Chondrocyte (in vitro differentiated cells): ENCODE results near the gene ZNF571. TPM values are rescaled to one million over a fixed set of nuclear protein-coding genes. Genes with fewer than 3 reads are reported as not detected.

ENCODE experiments used
- DNase-seq: peaks from one replicate; pipeline ENCODE4 v3.0.0; 2021; ENCODE audit warnings: mixed read lengths, low spot score
- H3K27ac Mint-ChIP-seq: one replicate; pipeline ENCODE4 v1.8.0; 2021; ENCODE audit warnings: mild to moderate bottlenecking, moderate library complexity, mixed read lengths; ENCODE audit not compliant: unreplicated experiment
- H3K27me3 Mint-ChIP-seq: 2 replicates; pipeline ENCODE4 v1.8.0; 2021; ENCODE audit warnings: low read depth, mixed read lengths
- H3K36me3 Mint-ChIP-seq: 2 replicates; pipeline ENCODE4 v1.8.0; 2021; ENCODE audit warnings: low read depth, mixed read lengths
- H3K4me1 Mint-ChIP-seq: 2 replicates; pipeline ENCODE4 v1.8.0; 2021; ENCODE audit warnings: low read depth, mild to moderate bottlenecking, mixed read lengths
- H3K4me3 Mint-ChIP-seq: one replicate; pipeline ENCODE4 v1.8.0; 2021; ENCODE audit warnings: mild to moderate bottlenecking, moderate library complexity, mixed read lengths; ENCODE audit not compliant: unreplicated experiment
- H3K9me3 Mint-ChIP-seq: 2 replicates; pipeline ENCODE4 v1.8.0; 2021; ENCODE audit warnings: low read depth, mixed read lengths
- total RNA-seq: library from RNA; stranded (reverse); gene quantifications from 3 replicates; pipeline ENCODE4 v1.2.1, GENCODE V29; 2021
- TF ChIP-seq, protein P1 (sequence below): fragments of 200-600 bp; sonication (generic); IDR thresholded peaks from 2 replicates; pipeline ENCODE4 v1.5.0; 2021; ENCODE audit warnings: antibody characterized with exemption, mild to moderate bottlenecking, moderate library complexity

ZNF571 gene
- total RNA-seq, 1 donor from 2014 or later = 4.9 TPM

DNA sequence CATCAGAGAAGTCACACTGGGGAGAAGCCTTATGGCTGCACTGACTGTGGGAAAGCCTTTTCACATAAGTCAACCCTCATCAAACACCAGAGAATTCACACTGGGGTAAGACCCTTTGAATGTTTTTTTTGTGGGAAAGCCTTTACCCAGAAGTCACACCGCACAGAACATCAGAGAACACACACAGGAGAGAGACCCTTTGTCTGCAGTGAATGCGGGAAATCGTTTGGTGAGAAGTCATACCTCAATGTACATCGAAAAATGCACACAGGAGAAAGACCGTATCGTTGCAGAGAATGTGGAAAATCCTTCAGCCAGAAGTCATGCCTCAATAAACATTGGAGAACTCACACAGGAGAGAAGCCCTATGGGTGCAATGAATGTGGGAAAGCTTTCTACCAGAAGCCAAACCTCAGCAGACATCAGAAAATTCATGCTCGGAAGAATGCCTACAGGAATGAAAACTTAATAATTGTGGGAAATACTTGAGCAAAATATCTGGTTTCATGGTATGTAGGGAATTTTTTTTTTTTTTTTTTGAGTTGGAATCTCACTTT is 57.1 kb downstream of the ZNF571 start:
- Mint-ChIP-seq H3K36me3 (peaks cover 65% of the 10 kb centered on the region), H3K9me3 (peaks cover 59% of the 10 kb centered on the region), H3K4me1 (no peaks in the 10 kb centered on the region), H3K4me3 (no peak overlapping the region), H3K27ac (no peak overlapping the region), H3K27me3 (no peaks in the 10 kb centered on the region)
- DNase-seq = no peak
- TF ChIP-seq, protein P1, sequence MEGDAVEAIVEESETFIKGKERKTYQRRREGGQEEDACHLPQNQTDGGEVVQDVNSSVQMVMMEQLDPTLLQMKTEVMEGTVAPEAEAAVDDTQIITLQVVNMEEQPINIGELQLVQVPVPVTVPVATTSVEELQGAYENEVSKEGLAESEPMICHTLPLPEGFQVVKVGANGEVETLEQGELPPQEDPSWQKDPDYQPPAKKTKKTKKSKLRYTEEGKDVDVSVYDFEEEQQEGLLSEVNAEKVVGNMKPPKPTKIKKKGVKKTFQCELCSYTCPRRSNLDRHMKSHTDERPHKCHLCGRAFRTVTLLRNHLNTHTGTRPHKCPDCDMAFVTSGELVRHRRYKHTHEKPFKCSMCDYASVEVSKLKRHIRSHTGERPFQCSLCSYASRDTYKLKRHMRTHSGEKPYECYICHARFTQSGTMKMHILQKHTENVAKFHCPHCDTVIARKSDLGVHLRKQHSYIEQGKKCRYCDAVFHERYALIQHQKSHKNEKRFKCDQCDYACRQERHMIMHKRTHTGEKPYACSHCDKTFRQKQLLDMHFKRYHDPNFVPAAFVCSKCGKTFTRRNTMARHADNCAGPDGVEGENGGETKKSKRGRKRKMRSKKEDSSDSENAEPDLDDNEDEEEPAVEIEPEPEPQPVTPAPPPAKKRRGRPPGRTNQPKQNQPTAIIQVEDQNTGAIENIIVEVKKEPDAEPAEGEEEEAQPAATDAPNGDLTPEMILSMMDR = no peak

DNA sequence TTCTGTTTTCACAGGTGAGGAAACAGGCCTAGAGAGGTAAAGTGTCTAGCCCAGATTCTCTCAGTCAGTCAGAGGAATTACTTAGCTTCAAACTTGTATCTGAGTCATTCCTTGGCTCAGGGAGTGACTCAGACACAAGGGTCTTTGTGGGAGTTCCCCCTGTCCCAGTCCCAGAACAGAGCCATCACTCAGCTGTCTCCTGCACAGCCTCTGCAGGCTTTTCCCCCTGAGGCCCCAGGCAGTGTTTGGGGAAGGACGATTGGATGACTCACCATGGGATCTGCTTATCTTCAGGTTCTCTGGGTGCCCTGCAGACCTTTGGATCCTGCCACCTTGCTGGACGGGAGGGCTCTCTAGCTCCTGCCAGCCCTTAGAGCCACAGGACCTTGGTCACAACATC is 74.7 kb downstream of the ZNF571 start:
- Mint-ChIP-seq H3K36me3 (peaks cover 53% of the 10 kb centered on the region), H3K9me3 (peaks cover 29% of the 10 kb centered on the region), H3K27me3 (no peaks in the 10 kb centered on the region), H3K27ac (no peak overlapping the region), H3K4me3 (no peak overlapping the region), H3K4me1 (no peaks in the 10 kb centered on the region)
- TF ChIP-seq, protein P1 = no peak
- no peak for DNase-seq

Other genes starting within 250 kb of the ZNF571 start
- gene ZNF527, start 223.7 kb downstream of the ZNF571 start, total RNA-seq = 5.4 to 7.4 TPM (median 5.8 TPM) in 3 replicates
- gene ZNF569, start 127.3 kb downstream of the ZNF571 start, total RNA-seq = 6.8 to 9.6 TPM (median 7.4 TPM) in 3 replicates
- 6.5 to 7.6 TPM (median 6.8 TPM) in 3 replicates for gene ZNF570, start 125.4 kb downstream of the ZNF571 start, total RNA-seq
- 7.9 to 14.3 TPM (median 8.5 TPM) in 3 replicates for gene ZNF793, start 87.9 kb downstream of the ZNF571 start, total RNA-seq
- gene ZNF540, start 84 bp upstream of the ZNF571 start, total RNA-seq = 1.3 to 3.2 TPM (median 1.4 TPM) in 3 replicates
- 10.7 to 18.3 TPM (median 15.1 TPM) in 3 replicates for gene ZFP30, start 60.7 kb upstream of the ZNF571 start, total RNA-seq
- gene ZNF607, start 125.0 kb upstream of the ZNF571 start, total RNA-seq = 5.5 to 9.2 TPM (median 6.8 TPM) in 3 replicates
- gene ZNF573, start 184.8 kb upstream of the ZNF571 start, total RNA-seq = 6.9 to 12.7 TPM (median 9.7 TPM) in 3 replicates